GM20431 (cell line): ENCODE data around the gene HOXC5.
"Not testable (repeated sequence)": the region's sequence is repeated elsewhere in the genome, so short reads cannot be mapped to it uniquely, and the experiment has no call there.

Source experiments
- in situ Hi-C: fragments of 300-500 bp; cut with MseI, MboI; formaldehyde crosslinking; loops from one replicate; pipeline ENCODE4 v1.15.0; 2020; ENCODE audit warnings: low sequenced_read_pairs; ENCODE audit not compliant: unreplicated experiment

The HOXC5 gene

DNA sequence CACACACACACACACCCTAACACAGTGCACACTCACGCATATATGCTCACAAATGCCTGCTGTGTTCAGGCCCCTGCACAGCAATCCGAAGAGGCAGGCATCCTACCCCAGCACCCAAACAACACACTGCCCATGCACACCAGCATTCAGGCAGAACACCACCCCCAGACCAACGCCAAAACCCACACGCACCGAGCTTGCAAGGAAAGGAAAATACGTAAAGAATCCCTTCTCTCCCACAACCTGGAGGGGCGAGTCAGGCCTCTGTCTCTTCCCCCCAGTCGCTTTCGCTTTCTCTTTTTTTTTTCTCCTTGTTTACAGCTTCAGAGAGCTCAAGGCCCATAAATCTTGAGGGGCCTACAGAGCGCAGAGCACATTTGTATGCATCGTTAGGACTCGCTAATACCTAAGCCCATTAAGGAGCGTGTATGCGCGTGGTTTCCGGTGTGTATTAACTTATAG, 48.2 kb downstream of the HOXC5 start:
- in situ Hi-C loops, result not testable (repeated sequence)

GRCh38 chr12:54081581-54082396, 48.9 kb downstream of the HOXC5 start:
- in situ Hi-C loops, result not testable (repeated sequence)

- in situ Hi-C loops, result no loop called here
Observed at GRCh38 chr12:54082397-54082892, 49.6 kb downstream of the HOXC5 start.
